Astrocyte of the spinal cord (primary cell): ENCODE data around the gene SLC44A1.

ENCODE experiments used
- DNase-seq: peaks from one replicate; pipeline ENCODE4 v3.0.0; 2011; ENCODE audit warnings: low read depth, low spot score
- H3K4me3 ChIP-seq: 2 replicates; pipeline ENCODE4 v1.5.1; 2011; ENCODE audit warnings: low read depth, mild to moderate bottlenecking, low read length, moderate library complexity
- in situ Hi-C: cut with HindIII; loops from 2 replicates; pipeline ENCODE4 v1.10.0; 2017; ENCODE audit warnings: low sequenced_read_pairs
- TF ChIP-seq, protein P1 (sequence below): IDR thresholded peaks from 2 replicates; pipeline ENCODE4 v1.5.1; 2012; ENCODE audit warnings: low read depth, mild to moderate bottlenecking, low read length, inconsistent platforms

Gene SLC44A1

DNA sequence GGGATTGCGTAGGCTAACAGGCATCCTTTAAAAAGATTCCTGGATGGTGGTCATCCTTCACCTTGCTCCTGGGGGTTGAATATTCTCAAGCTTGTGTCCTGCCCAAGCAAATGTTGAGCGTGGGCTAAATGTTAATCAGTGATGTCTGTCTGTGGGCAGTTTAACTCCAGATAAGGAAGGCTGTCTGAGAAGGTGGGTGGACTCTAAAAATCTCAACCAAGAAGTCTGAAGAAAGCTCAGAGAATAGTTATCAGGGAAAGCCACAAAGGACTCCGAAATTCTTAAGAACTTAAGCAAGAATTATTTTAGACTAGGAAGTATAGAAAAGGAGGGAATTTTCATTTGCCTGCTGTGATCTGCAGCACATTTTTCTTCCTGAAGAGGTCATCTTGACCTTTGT, 125.5 kb downstream of the SLC44A1 start:
- no peak for DNase-seq
- TF ChIP-seq, protein P1, sequence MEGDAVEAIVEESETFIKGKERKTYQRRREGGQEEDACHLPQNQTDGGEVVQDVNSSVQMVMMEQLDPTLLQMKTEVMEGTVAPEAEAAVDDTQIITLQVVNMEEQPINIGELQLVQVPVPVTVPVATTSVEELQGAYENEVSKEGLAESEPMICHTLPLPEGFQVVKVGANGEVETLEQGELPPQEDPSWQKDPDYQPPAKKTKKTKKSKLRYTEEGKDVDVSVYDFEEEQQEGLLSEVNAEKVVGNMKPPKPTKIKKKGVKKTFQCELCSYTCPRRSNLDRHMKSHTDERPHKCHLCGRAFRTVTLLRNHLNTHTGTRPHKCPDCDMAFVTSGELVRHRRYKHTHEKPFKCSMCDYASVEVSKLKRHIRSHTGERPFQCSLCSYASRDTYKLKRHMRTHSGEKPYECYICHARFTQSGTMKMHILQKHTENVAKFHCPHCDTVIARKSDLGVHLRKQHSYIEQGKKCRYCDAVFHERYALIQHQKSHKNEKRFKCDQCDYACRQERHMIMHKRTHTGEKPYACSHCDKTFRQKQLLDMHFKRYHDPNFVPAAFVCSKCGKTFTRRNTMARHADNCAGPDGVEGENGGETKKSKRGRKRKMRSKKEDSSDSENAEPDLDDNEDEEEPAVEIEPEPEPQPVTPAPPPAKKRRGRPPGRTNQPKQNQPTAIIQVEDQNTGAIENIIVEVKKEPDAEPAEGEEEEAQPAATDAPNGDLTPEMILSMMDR = no peak
- no peak overlapping the region for H3K4me3 ChIP-seq
- in situ Hi-C loops = no loop called here

DNA sequence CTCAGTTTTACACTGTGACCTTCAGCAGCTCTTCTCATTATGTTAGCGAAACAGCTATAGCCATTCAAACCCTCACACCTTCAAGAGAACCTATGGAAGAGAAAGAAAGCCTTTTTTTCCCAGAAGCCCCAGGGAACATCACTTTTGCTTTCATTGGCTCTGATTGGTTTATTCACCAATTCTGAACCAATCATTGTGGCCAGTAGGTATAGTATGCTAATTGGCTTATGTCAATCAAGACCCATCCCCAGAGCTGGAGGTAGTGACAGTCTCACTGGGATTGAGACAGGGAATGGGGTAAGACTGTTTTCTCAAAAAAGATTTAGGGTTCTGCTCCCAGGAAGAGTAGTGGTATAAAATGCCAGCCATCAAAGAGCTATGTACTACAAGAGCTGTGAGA, 129.3 kb downstream of the SLC44A1 start:
- no peak for DNase-seq
- TF ChIP-seq, protein P1 = no peak
- H3K4me3 ChIP-seq = no peak overlapping the region
- in situ Hi-C loops = no loop called here

DNA sequence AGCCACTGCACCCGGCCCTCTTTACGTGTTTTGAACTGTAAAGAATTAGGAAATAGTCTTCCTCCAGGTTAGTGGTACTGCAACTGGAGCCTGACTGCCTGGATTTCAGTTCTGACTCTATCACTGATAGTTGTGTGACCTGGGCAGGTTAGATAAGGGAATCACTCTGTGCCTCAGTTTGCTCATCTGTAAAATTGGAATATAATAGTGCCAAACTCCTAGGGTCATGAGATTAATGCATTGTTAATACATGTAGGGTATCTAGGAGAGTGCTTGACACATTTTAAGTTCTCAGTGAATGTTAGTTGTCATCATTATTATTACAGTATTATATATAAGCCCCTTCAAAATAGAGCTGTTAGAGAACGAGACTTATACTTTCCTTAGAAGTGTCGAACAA, 130.9 kb downstream of the SLC44A1 start:
- TF ChIP-seq, protein P1 = no peak
- DNase-seq = no peak
- in situ Hi-C loops = no loop called here
- no peak overlapping the region for H3K4me3 ChIP-seq

DNA sequence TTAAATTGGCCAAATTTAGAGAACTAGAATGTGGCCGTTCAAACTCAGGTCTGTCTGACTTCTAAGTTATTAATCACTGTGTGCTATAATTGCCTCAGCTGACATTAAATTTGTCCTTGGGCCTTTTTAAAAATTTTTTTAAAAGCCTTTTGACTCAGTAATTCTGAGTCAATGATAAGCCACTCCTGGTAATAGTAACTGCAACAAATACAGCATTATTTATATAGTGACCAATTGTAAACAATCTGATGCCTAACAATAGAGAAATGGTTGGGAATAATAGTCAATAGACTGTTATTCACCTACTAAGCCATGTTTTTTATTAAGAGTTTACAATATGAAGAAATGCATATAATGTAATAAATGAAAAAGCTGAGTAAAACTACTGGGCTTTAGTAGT, 132.4 kb downstream of the SLC44A1 start:
- in situ Hi-C loops = no loop called here

DNA sequence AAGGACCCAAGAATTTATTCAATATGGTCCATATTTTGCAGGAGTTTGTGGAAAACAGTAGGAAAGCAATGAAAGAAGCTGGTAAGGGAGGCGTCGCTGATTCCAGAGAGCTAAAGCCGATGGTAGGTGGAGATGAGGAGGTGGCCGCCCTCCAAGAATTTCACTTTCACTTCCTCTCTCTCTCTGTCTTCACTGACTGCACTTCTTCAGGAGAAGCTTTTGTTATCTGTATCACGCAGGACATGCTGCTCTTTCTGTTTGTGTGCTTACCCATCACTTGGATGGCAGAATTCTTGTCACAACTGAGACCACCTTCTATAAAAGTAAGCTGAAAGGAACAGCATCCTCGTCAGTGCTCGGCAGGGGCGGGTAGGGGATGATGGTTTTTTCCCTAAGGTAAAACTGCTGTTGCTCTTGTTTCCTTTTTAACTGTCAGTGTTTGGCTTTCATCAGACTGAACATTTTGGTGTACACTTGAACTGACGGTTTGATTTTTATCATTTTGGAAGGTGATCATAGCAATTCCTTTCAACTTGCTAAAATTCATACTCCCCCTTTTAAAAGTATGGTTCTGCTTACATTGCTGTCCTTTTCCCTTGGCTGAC, 141.0 kb downstream of the SLC44A1 start:
- in situ Hi-C loops = no loop called here
- peak; percentile 25 for DNase-seq
- TF ChIP-seq, protein P1 = no peak
- peak overlapping the region; percentile 28 for H3K4me3 ChIP-seq

More for the DNA sequence above, 132.4 kb downstream of the SLC44A1 start:
- no peak overlapping the region for H3K4me3 ChIP-seq
- DNase-seq = no peak
- TF ChIP-seq, protein P1 = no peak

DNA sequence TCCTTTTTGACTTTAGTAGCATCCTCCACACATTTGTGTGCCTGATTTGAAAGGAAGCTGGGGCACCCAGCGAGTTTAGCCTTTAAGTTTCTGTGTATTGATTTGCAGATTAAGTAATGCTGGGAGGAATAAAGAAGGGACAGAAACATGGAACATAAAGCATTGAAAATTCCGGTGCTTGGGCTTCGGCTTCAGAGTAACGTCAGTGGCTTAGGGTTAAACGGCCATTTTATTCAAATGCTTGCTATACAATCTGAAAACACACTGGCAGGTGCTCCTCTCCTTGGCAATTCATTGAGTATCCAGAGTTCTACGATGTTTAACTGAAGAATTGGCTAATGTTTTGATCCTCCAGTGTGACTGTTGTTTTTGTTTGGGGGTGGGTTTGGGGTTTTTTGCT, 145.3 kb downstream of the SLC44A1 start:
- no peak overlapping the region for H3K4me3 ChIP-seq
- DNase-seq = no peak
- TF ChIP-seq, protein P1 = no peak
- in situ Hi-C loops = no loop called here

DNA sequence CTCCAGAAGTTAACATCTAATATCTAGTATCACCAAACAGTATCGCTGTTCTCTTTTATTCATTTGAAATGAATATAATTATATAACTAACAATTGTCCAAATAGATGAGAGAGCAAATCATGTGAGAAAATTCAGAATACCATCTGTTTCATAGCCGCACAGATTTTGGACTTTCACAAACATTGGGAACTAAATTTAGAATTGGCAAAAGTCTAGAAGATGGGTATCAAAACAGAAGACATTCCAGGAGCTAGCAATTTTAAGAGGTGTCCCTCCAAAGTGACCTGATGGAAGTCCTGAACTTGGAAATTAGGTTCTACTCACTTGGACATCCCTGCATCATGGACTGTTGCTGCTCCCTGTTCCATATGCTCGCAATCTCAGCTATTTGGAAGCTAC, 146.4 kb downstream of the SLC44A1 start:
- H3K4me3 ChIP-seq = no peak overlapping the region
- TF ChIP-seq, protein P1 = no peak
- in situ Hi-C loops = no loop called here
- no peak for DNase-seq
